Endothelial cell of umbilical vein (primary cell): ENCODE results near the gene CRYBG3. TPM values are rescaled to one million over a fixed set of nuclear protein-coding genes. Genes with fewer than 3 reads are reported as not detected.

ENCODE experiments used
- BruUV-seq: library from RNA; stranded (reverse); fragments of 400-500 nt; replicated peaks from 2 replicates; lab custom pipeline; 2021; lab: Mats Ljungman, UMichigan
- CTCF ChIA-PET: fragments of 300-600, 350-600 bp; sonication (Branson Sonifier 250); formaldehyde crosslinking; loops from one replicate; lab custom pipeline; 2021; ENCODE audit warnings: antibody characterized with exemption, inconsistent platforms; lab: Charles Lee
- POLR2A ChIA-PET: fragments of 300-600, 350-600 bp; sonication (Branson Sonifier 250); formaldehyde crosslinking; loops from one replicate; lab custom pipeline; 2021; ENCODE audit warnings: antibody characterized with exemption, inconsistent platforms; lab: Charles Lee
- DNase-seq: peaks from one replicate; pipeline ENCODE4 v3.0.0-alpha.2; 2011; ENCODE audit warnings: low read depth, low spot score
- FAIRE-seq: peaks from 2 replicates; lab custom pipeline; 2011; peaks lifted over from hg19 to GRCh38; lab: Jason Lieb, UNC
- H2AFZ ChIP-seq: 2 replicates; pipeline ENCODE4 v1.6.0; 2012; ENCODE audit warnings: low read depth, low read length, control low read depth, inconsistent platforms
- H3K27ac ChIP-seq: 2 replicates; pipeline ENCODE4 v1.5.1; 2011; ENCODE audit warnings: low read depth, mild to moderate bottlenecking, control low read depth, low read length, moderate library complexity; ENCODE audit not compliant: insufficient read depth
- H3K27me3 ChIP-seq, 2 experiments: 2 replicates each; pipeline versions ENCODE4 v1.6.0 to v1.6.1; 2011; ENCODE audit warnings: low read length in 2 of 2, mixed read lengths in 1 of 2; ENCODE audit not compliant: control insufficient read depth in 2 of 2, insufficient read depth in 2 of 2
- H3K36me3 ChIP-seq, 2 experiments: 2 replicates in 1 of 2; 3 replicates in 1 of 2; pipeline ENCODE4 v1.5.1; 2011; ENCODE audit warnings: low read length in 2 of 2, mild to moderate bottlenecking in 1 of 2, moderate library complexity in 1 of 2; ENCODE audit not compliant: control insufficient read depth in 2 of 2, insufficient read depth in 2 of 2; ENCODE audit errors: extremely low read depth in 1 of 2
- H3K4me1 ChIP-seq: 3 replicates; pipeline ENCODE4 v1.5.1; 2011; ENCODE audit warnings: mild to moderate bottlenecking, low read length; ENCODE audit not compliant: control insufficient read depth, insufficient read depth; ENCODE audit errors: extremely low read depth
- H3K4me2 ChIP-seq: 2 replicates; pipeline ENCODE4 v1.6.1; 2011; ENCODE audit warnings: low read length, control low read depth, mixed read lengths; ENCODE audit not compliant: insufficient read depth
- H3K4me3 ChIP-seq, 3 experiments: fragments of 200-600 bp in 1 of 3; sonication (generic), shearing (Covaris generic) in 1 of 3; replicated peaks in 1 of 3; 2 replicates each; pipeline ENCODE4 v1.5.1; 2011 to 2016; ENCODE audit warnings: control low read depth in 3 of 3, low read length in 3 of 3, mild to moderate bottlenecking in 2 of 3, inconsistent platforms in 1 of 3, low read depth in 1 of 3, moderate library complexity in 1 of 3; ENCODE audit not compliant: insufficient read depth in 1 of 3
- H3K79me2 ChIP-seq: 2 replicates; pipeline ENCODE4 v1.6.0; 2012; ENCODE audit warnings: low read length, inconsistent platforms; ENCODE audit not compliant: control insufficient read depth, insufficient read depth
- H3K9ac ChIP-seq: replicated peaks from 2 replicates; pipeline ENCODE3; 2011; ENCODE audit warnings: low read length, control low read depth; ENCODE audit not compliant: insufficient read depth; ENCODE audit errors: extremely low read depth
- H3K9me1 ChIP-seq: replicated peaks from 3 replicates; pipeline ENCODE4 v1.6.0; 2011; ENCODE audit warnings: mild to moderate bottlenecking, low read length; ENCODE audit not compliant: control insufficient read depth, insufficient read depth; ENCODE audit errors: extremely low read depth
- H3K9me3 ChIP-seq: replicated peaks from 2 replicates; pipeline ENCODE4 v1.5.1; 2012; ENCODE audit warnings: low read length, inconsistent platforms; ENCODE audit not compliant: control insufficient read depth, insufficient read depth
- H4K20me1 ChIP-seq: replicated peaks from 2 replicates; pipeline ENCODE3; 2011; ENCODE audit warnings: mild to moderate bottlenecking, low read length; ENCODE audit not compliant: control insufficient read depth, insufficient read depth; ENCODE audit errors: extremely low read depth
- CTCF ChIP-seq, 2 donors: IDR thresholded peaks; 1 replicate in 1 of 2; 2 replicates in 1 of 2; pipeline ENCODE4 v1.5.1; 2011; ENCODE audit warnings: low read length in 2 of 2, mild to moderate bottlenecking in 2 of 2, moderate library complexity in 2 of 2, control low read depth in 1 of 2, inconsistent platforms in 1 of 2, low read depth in 1 of 2; ENCODE audit not compliant: insufficient read depth in 1 of 2; ENCODE audit errors: extremely low read depth in 1 of 2
- EZH2 ChIP-seq: IDR thresholded peaks from 2 replicates; pipeline ENCODE4 v1.6.1; 2012; ENCODE audit warnings: borderline replicate concordance, low read depth, mild to moderate bottlenecking, moderate library complexity, low read length, inconsistent platforms; ENCODE audit not compliant: severe bottlenecking
- FOS ChIP-seq: IDR thresholded peaks from 2 replicates; pipeline ENCODE4 v1.6.1; 2011; ENCODE audit warnings: mild to moderate bottlenecking, low read length, moderate library complexity, borderline replicate concordance; ENCODE audit not compliant: insufficient read depth
- GATA2 ChIP-seq: IDR thresholded peaks from 2 replicates; pipeline ENCODE4 v1.7.0; 2011; ENCODE audit warnings: low read depth, mild to moderate bottlenecking, moderate library complexity, mixed read lengths, low read length; ENCODE audit not compliant: insufficient read length, insufficient read depth
- JUN ChIP-seq: IDR thresholded peaks from 2 replicates; pipeline ENCODE4 v1.6.1; 2011; ENCODE audit warnings: borderline replicate concordance, low read depth; ENCODE audit not compliant: insufficient read length, insufficient read depth
- MAX ChIP-seq: IDR thresholded peaks from 2 replicates; pipeline ENCODE4 v1.6.1; 2011; ENCODE audit not compliant: insufficient read depth, insufficient read length
- MYC ChIP-seq: IDR thresholded peaks from one replicate; pipeline ENCODE4 v1.6.1; 2011; ENCODE audit warnings: mild to moderate bottlenecking, low read depth, low read length
- POLR2A ChIP-seq: IDR thresholded peaks from 2 replicates; pipeline ENCODE4 v1.6.1; 2012; ENCODE audit warnings: low read depth, mild to moderate bottlenecking, control low read depth, low read length
- POLR2AphosphoS5 ChIP-seq: IDR thresholded peaks from 2 replicates; pipeline ENCODE4 v1.6.1; 2012; ENCODE audit warnings: low read depth, mild to moderate bottlenecking, control low read depth, low read length, moderate library complexity; ENCODE audit not compliant: insufficient read depth
- dilution Hi-C: fragments of 300-500 bp; cut with MboI; formaldehyde crosslinking; loops from one replicate; pipeline ENCODE4 v1.15.0; 2019; ENCODE audit warnings: low sequenced_read_pairs; ENCODE audit not compliant: extremely low pct_ligation_motif_present
- intact Hi-C: fragments of 100-400 bp; cut with micrococcal nuclease; formaldehyde crosslinking; loops from one replicate; pipeline ENCODE4 v1.10.0; 2022
- polyA plus RNA-seq, 4 experiments: library from polyadenylated mRNA; depleted of rRNA in 3 of 4; stranded (reverse) in 3 of 4; unstranded in 1 of 4; fragments of >200 nt; gene quantifications; 2 replicates each; pipeline versions ENCODE4 v1.2.1 to v1.2.3, GENCODE V29; 2011 to 2012; ENCODE audit warnings: missing spikeins in 1 of 4
- total RNA-seq: library from RNA; stranded (reverse); gene quantifications from 2 replicates; pipeline ENCODE4 v1.2.3, GENCODE V29; 2021

CRYBG3 gene
- total and polyA plus RNA-seq, 2 donors (not counting 3 experiments of a cell fraction or from before 2014, with no cell fraction given) = 2.8 to 15.0 TPM

DNA sequence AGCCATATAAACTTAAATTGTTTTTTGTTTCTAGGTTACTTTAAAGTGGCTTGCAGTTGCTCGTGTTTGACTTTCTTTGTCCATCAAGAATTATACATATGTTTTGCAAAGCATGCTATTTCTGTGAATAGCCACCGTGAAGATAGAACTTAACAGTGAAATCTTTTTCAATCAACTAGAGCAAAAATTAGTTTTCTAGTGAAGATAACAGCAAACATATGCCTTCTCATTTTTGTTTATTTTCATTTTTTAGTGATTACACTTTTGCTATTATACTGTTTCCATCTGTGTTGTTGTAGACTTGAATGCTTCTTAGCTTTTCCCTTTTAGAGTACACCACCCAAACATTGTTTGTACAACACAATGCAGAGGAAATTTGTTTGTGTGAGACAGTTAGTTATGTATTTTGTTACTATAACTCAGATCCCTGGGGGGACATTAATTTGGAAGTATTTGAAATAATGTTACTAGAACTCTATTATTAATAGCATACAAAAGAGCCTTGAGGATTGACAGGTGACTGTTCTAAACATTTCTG, 62.8 kb downstream of the CRYBG3 start:
- H3K9me3 ChIP-seq = no peaks in the 10 kb centered on the region
- peaks cover 20% of the 10 kb centered on the region for H3K4me1 ChIP-seq
- ChIA-PET POLR2A (no interaction called here), CTCF (no interaction called here)
- H3K27me3 ChIP-seq = no peaks in the 10 kb centered on the region
- no peaks in the 10 kb centered on the region for H3K79me2 ChIP-seq
- FAIRE-seq = peak; percentile 61
- H3K36me3 ChIP-seq = peaks cover 2 to 3% of the 10 kb centered on the region in 2 experiments
- intact Hi-C loops = no loop called here
- no TSS peak for BruUV-seq
- H3K9ac ChIP-seq = no peak overlapping the region
- no peak for DNase-seq
- no peaks in the 10 kb centered on the region for H4K20me1 ChIP-seq
- no peak overlapping the region for H3K27ac ChIP-seq
- dilution Hi-C loops = no loop called here
- no peak overlapping the region for H3K4me2 ChIP-seq
- no peak overlapping the region for H3K4me3 ChIP-seq
- no peaks in the 10 kb centered on the region for H3K9me1 ChIP-seq
- no peak overlapping the region for H2AFZ ChIP-seq
- no peak for TF ChIP-seq GATA2
- no peak for TF ChIP-seq CTCF (IDR thresholded peaks at IDR 0.05; ENCODE audit: extremely low read depth in 1 of 2, insufficient read depth in 1 of 2, low read depth in 1 of 2, low read length in 2 of 2)
- TF ChIP-seq JUN = no peak
- no peak for TF ChIP-seq POLR2A
- no peak for TF ChIP-seq POLR2AphosphoS5
- TF ChIP-seq FOS = no peak
- no peak for TF ChIP-seq EZH2
- no peak for TF ChIP-seq MYC
- TF ChIP-seq MAX = no peak
